Ovary (tissue), 9 donors: ENCODE results near the gene L3MBTL2. TPM values are rescaled to one million over a fixed set of nuclear protein-coding genes. Genes with fewer than 3 reads are reported as not detected.

Experiments
- DNase-seq, 5 donors: peaks; one replicate each; pipeline ENCODE4 v3.0.0-alpha.2; 2019 to 2020
- H3K27ac ChIP-seq, 2 donors: fragments of 200-600 bp; one replicate each; pipeline versions ENCODE4 v1.5.1 to v1.8.0; 2019 to 2022
- H3K27me3 ChIP-seq: fragments of 200-600 bp; one replicate; pipeline ENCODE4 v1.8.0; 2022
- H3K36me3 ChIP-seq: fragments of 200-600 bp; sonication (generic); one replicate; pipeline ENCODE4 v1.5.1; 2019
- H3K4me1 ChIP-seq: one replicate; pipeline ENCODE4 v1.8.1; 2013; ENCODE audit warnings: mild to moderate bottlenecking, moderate library complexity; ENCODE audit not compliant: insufficient read depth
- H3K4me3 ChIP-seq: fragments of 200-600 bp; sonication (generic); one replicate; pipeline ENCODE4 v1.5.1; 2017
- H3K9me3 ChIP-seq, 2 donors: fragments of 200-600 bp in 1 of 2; sonication (generic) in 1 of 2; one replicate each; pipeline versions ENCODE4 v1.5.1 to v1.8.1; 2013 to 2019; ENCODE audit warnings: mild to moderate bottlenecking in 1 of 2, moderate library complexity in 1 of 2
- EP300 ChIP-seq: sonication (generic); formaldehyde crosslinking; IDR thresholded peaks from one replicate; pipeline ENCODE4 v1.6.1; 2017; ENCODE audit warnings: antibody characterized with exemption
- POLR2A ChIP-seq: fragments of 450-650 bp; IDR thresholded peaks from one replicate; pipeline ENCODE4 v1.6.1; 2017; ENCODE audit warnings: antibody characterized with exemption, mild to moderate bottlenecking, moderate library complexity
- WGBS, 3 donors: extraction: QIAGEN DNeasy Blood & Tissue Kit in 1 of 3; methylation state at CpG; one replicate each; pipeline versions ENCODE4 v1.1.5 to v1.1.7; 2013 to 2017; 5-methylcytosine and 5-hydroxymethylcytosine counted together
- intact Hi-C, 4 donors: fragments of 100-400 bp; cut with DNase I; formaldehyde crosslinking; loops; one replicate each; pipeline versions ENCODE4 v1.11.0 to v1.15.1; 2022 to 2023
- polyA plus RNA-seq, 2 donors: library from polyadenylated mRNA; stranded (reverse); fragments of 200-250 nt in 1 of 2; fragments of 350-450 nt in 1 of 2; fragmentation: Illumina TruSeq in 1 of 2; extraction: RNeasy Lipid Tissue Mini Kit (QIAGEN cat#74804) in 1 of 2; gene quantifications; one replicate each; pipeline ENCODE4 v1.2.3, GENCODE V29; 2013 to 2014
- total RNA-seq, 7 donors: library from RNA; depleted of rRNA in 2 of 7; stranded (reverse); fragments of >200 nt in 2 of 7; fragmentation: NEBNext Ultra II Directional in 3 of 7; extraction: Animal tissue kit (Norgen Biotek cat#: 25700) in 3 of 7; gene quantifications; one replicate each; pipeline versions ENCODE4 v1.1.0 to v1.2.4, GENCODE V29; 2016 to 2023
- TF ChIP-seq, protein P1 (sequence below), 3 donors: fragments of 450-650 bp in 2 of 3; fragments of 200-600 bp in 1 of 3; IDR thresholded peaks; one replicate each; pipeline versions ENCODE4 v1.5.1 to v1.8.0; 2016 to 2022; ENCODE audit warnings: antibody characterized with exemption in 3 of 3, mild to moderate bottlenecking in 1 of 3
- donor health status: DM: no; HTN: no; CAD: no; lungs with moderate emphysema.
- donor health status: DM: no; HTN: no; CAD: no.
- donor health status: Bipolar disorder and iron deficiency.
- donor health status: DM: yes; HTN: yes; CAD: no.
- donor health status: DM: no; HTN: no; CAD: no.
- donor health status: DM: yes; HTN: yes; CAD: no.

The L3MBTL2 gene
- total and polyA plus RNA-seq, 9 donors = 8.9 to 32.1 (median 25.3) TPM

DNA sequence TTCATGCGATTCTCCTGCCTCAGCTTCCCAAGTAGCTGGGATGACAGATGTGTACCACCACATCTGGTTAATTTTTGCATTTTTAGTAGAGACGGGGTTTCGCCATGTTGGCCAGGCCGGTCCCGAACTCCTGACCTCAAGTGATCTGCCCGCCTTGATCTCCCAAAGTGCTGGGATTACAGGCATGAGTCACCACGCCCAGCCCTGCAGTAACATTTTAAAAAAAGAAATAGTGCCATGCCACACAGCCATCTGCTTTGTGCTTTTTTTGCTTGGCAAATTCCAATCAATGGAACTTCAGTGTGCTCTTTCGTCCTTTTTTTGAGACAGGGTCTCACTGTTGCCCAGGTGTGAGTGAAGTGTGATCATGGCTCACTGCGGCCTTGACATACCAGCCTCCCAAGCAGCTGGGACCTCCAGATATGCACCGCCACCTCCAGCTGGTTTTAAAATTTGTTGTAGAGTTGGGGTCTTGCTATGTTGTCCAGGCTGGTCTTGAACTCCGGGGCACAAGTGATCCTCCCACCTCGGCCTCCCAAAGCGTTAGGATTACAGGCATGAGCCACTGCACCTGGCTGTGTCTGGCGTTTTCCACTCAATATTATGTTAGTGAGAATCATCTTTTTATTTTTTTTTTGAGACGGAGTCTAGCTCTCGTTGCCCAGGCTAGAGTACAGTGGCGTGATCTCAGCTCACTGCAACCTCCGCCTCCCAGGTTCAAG is 37.4 kb downstream of the L3MBTL2 start:
- Histone ChIP-seq H3K27ac (no peak overlapping the region), H3K9me3 (no peaks in the 10 kb centered on the region), H3K4me1 (peaks cover 5% of the 10 kb centered on the region), H3K4me3 (no peak overlapping the region), H3K27me3 (no peaks in the 10 kb centered on the region), H3K36me3 (no peaks in the 10 kb centered on the region)
- WGBS, 3 donors = 85 to 91% (median 87%) methylated on average over 18 of the region's 18 CpGs
- TF ChIP-seq POLR2A (no peak), EP300 (no peak)
- TF ChIP-seq, protein P1, sequence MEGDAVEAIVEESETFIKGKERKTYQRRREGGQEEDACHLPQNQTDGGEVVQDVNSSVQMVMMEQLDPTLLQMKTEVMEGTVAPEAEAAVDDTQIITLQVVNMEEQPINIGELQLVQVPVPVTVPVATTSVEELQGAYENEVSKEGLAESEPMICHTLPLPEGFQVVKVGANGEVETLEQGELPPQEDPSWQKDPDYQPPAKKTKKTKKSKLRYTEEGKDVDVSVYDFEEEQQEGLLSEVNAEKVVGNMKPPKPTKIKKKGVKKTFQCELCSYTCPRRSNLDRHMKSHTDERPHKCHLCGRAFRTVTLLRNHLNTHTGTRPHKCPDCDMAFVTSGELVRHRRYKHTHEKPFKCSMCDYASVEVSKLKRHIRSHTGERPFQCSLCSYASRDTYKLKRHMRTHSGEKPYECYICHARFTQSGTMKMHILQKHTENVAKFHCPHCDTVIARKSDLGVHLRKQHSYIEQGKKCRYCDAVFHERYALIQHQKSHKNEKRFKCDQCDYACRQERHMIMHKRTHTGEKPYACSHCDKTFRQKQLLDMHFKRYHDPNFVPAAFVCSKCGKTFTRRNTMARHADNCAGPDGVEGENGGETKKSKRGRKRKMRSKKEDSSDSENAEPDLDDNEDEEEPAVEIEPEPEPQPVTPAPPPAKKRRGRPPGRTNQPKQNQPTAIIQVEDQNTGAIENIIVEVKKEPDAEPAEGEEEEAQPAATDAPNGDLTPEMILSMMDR (IDR thresholded peaks at IDR 0.05) = no peak
- intact Hi-C loops = no loop called here
- DNase-seq = no peak

DNA sequence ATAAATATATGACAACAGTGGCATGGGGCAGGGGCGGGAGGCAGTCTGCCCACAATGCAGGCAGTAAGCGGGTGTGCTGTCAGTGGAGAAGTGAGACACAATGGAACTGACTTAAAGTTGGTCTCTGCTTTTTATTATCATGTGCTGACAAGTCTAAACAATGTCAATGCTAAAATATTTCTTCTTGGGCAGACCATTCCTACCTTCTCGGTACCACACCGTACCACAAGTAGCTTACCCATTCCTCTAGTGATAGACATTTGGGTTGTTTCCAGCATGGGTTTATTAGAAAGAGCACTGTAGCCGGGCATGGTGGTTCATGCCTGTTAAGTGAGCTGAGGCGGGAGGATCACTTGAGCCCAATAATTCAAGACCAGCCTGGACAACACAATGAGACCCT is 38.2 kb downstream of the L3MBTL2 start:
- Histone ChIP-seq H3K4me3 (no peak overlapping the region), H3K27me3 (no peaks in the 10 kb centered on the region), H3K9me3 (no peaks in the 10 kb centered on the region), H3K36me3 (no peaks in the 10 kb centered on the region), H3K27ac (no peak overlapping the region), H3K4me1 (peaks cover 3% of the 10 kb centered on the region)
- 88 to 94% (median 91%) methylated on average over 6 of the region's 6 CpGs for WGBS, 3 donors
- intact Hi-C loops = no loop called here
- TF ChIP-seq EP300 = no peak
- no peak for TF ChIP-seq POLR2A
- DNase-seq = no peak

DNA sequence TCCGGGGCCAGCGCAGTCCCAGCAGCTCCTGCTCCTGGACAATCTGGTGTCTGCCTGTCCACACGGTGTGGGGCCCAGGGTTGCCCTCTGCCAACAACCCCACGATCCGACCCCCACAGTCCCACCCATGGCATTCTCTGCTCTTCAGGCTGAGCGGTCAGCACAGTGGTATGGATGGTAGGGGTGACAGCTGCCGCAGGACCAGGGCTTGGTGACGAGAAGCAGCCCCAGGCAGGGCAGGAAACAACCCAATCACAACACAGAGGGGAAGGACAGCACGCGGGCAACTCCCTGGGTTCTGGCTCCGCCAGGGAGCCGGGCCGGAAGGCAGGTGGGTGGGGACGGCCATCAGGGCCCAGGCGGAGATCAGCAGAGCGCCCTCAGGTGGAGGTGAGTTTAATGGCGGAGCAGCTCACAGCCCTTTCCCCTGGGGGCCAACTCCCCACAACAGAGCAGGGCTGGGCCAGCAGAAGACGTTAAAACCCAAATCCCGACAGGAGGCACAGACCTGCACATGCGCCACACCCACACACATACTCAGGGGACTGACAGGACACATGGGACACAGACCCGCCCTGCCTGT is 40.9 kb downstream of the L3MBTL2 start:
- Histone ChIP-seq H3K9me3 (no peaks in the 10 kb centered on the region), H3K4me3 (no peak overlapping the region), H3K27me3 (no peaks in the 10 kb centered on the region), H3K27ac (no peak overlapping the region), H3K4me1 (no peaks in the 10 kb centered on the region), H3K36me3 (no peaks in the 10 kb centered on the region)
- intact Hi-C loops = no loop called here
- TF ChIP-seq, protein P1 (IDR thresholded peaks at IDR 0.05) = no peak
- no peak for TF ChIP-seq EP300
- no peak for DNase-seq
- 79 to 90% (median 85%) methylated on average over 20 to 21 of the region's 21 CpGs for WGBS, 3 donors

DNA sequence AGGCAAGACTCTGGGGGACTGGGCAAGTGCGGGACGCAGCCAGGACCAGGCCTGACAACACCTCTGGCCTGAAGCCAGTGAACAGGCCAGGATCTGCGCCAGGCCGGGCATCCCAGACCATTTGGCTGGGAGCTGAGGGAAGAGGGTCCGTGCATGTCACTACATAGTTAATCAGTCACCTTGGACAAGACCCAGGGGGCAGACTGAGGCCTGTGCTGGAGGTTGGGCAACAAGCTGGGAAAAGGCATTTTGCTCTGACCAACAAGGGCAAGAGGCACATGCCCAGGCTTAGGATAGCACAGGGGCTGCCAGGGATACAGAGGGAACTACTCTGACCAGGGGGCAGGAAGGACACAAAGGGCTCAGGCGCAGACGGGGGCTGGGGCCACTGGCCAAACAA is 42.6 kb downstream of the L3MBTL2 start:
- H3K4me3 ChIP-seq = no peak overlapping the region
- H3K36me3 ChIP-seq = no peaks in the 10 kb centered on the region
- no peaks in the 10 kb centered on the region for H3K4me1 ChIP-seq
- 80 to 96% (median 86%) methylated on average over 7 of the region's 7 CpGs for WGBS, 3 donors
- H3K27me3 ChIP-seq = no peaks in the 10 kb centered on the region
- intact Hi-C loops = no loop called here
- no peak for DNase-seq
- TF ChIP-seq, protein P1 (IDR thresholded peaks at IDR 0.05) = no peak
- TF ChIP-seq POLR2A (no peak), EP300 (no peak)
- no peak overlapping the region for H3K27ac ChIP-seq
- no peaks in the 10 kb centered on the region for H3K9me3 ChIP-seq

DNA sequence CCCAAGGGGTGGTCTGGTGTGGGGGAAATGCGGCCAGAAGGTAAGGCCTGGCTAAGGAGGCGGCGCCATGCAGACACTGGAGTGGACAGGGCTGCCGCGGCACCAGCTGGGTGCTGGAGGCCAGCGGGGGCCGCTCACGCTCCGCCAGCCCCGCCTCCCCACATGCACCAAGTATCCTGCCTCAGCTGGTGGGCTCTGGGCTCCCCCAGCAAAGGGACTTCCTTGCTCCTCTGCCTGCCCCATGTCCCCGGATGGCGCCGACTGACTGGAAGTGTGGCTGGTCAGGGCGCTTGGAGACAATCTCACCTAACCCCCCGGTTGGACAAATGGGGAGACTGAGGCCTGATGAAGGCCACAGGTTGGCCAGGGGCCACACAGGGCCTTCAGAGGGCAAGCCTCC is 43.2 kb downstream of the L3MBTL2 start:
- Histone ChIP-seq H3K36me3 (no peaks in the 10 kb centered on the region), H3K27me3 (no peaks in the 10 kb centered on the region), H3K4me1 (no peaks in the 10 kb centered on the region), H3K4me3 (no peak overlapping the region), H3K9me3 (no peaks in the 10 kb centered on the region), H3K27ac (no peak overlapping the region)
- no peak for TF ChIP-seq POLR2A
- no peak for TF ChIP-seq EP300
- TF ChIP-seq, protein P1 (IDR thresholded peaks at IDR 0.05) = no peak
- DNase-seq = no peak
- 85 to 92% (median 85%) methylated on average over 15 of the region's 15 CpGs for WGBS, 3 donors
- intact Hi-C loops = no loop called here
